HG03064 (cell line): Measurements from ENCODE around the gene ITGB2.

Source experiments
- ATAC-seq: cut with Tn5 transposase; IDR thresholded peaks from one replicate; pipeline ENCODE4 v1.9.1; 2021; ENCODE audit warnings: low read depth; ENCODE audit not compliant: unreplicated experiment

Gene ITGB2

GRCh38 chr21:44850905-44851657 is 69.6 kb downstream of the ITGB2 start:
- no peak for ATAC-seq

- ATAC-seq: no peak
Measured at GRCh38 chr21:44850208-44850800, 70.4 kb downstream of the ITGB2 start.

GRCh38 chr21:44849616-44850130 is 71.0 kb downstream of the ITGB2 start:
- ATAC-seq: no peak

GRCh38 chr21:44848821-44849521 is 71.7 kb downstream of the ITGB2 start:
- ATAC-seq: no peak

GRCh38 chr21:44847261-44848056 is 73.2 kb downstream of the ITGB2 start:
- ATAC-seq: no peak

- ATAC-seq: no peak
Measured at GRCh38 chr21:44846485-44847260, 74.0 kb downstream of the ITGB2 start.

GRCh38 chr21:44846224-44846484 is 74.5 kb downstream of the ITGB2 start:
- no peak for ATAC-seq

- ATAC-seq: no peak
Measured at GRCh38 chr21:44845418-44846223, 75.1 kb downstream of the ITGB2 start.

GRCh38 chr21:44844256-44844655 is 76.4 kb downstream of the ITGB2 start:
- ATAC-seq: no peak

- ATAC-seq: no peak
Measured at GRCh38 chr21:44842721-44843445, 77.8 kb downstream of the ITGB2 start.

- ATAC-seq: no peak
Measured at GRCh38 chr21:44842087-44842486, 78.6 kb downstream of the ITGB2 start.

- ATAC-seq: no peak
Measured at GRCh38 chr21:44840771-44841170, 79.9 kb downstream of the ITGB2 start.

GRCh38 chr21:44838951-44839350 is 81.7 kb downstream of the ITGB2 start:
- no peak for ATAC-seq

GRCh38 chr21:44838039-44838895 is 82.4 kb downstream of the ITGB2 start:
- no peak for ATAC-seq

GRCh38 chr21:44837537-44837936 is 83.2 kb downstream of the ITGB2 start:
- no peak for ATAC-seq

GRCh38 chr21:44836666-44837471 is 83.8 kb downstream of the ITGB2 start:
- ATAC-seq: no peak

- ATAC-seq: no peak
Measured at GRCh38 chr21:44836349-44836665, 84.4 kb downstream of the ITGB2 start.
